ENCODE results near the gene CCDC85A.

CCDC85A gene

GRCh38 chr2:56285224-56285623 lies 101.4 kb downstream of the CCDC85A start:
- no peaks in the 10 kb centered on the region for H3K4me1 ChIP-seq (ENCODE audit: insufficient read depth, low read length)
- 97% methylated on average over 3 of the region's 5 CpGs for WGBS
- H3K27me3 ChIP-seq (ENCODE audit: insufficient read depth, low read length) = no peaks in the 10 kb centered on the region
- no peak overlapping the region for H3K4me3 ChIP-seq (ENCODE audit: low read length)
- no peaks in the 10 kb centered on the region for H3K36me3 ChIP-seq (ENCODE audit: insufficient read depth, low read length)
- H3K27ac ChIP-seq (ENCODE audit: low read depth, low read length) = no peak overlapping the region
- no peak overlapping the region for H3K9ac ChIP-seq (ENCODE audit: low read depth, low read length)
- no peaks in the 10 kb centered on the region for H3K9me3 ChIP-seq (ENCODE audit: insufficient read depth, low read depth, low read length)

GRCh38 chr2:56286936-56287335 lies 103.1 kb downstream of the CCDC85A start:
- peaks cover 5% of the 10 kb centered on the region; the same call in 1 of the 2 replicates for H3K4me1 ChIP-seq (ENCODE audit: insufficient read depth, low read length)
- no peaks in the 10 kb centered on the region for H3K9me3 ChIP-seq (ENCODE audit: insufficient read depth, low read depth, low read length)
- H3K27me3 ChIP-seq (ENCODE audit: insufficient read depth, low read length) = no peaks in the 10 kb centered on the region
- no peak overlapping the region for H3K4me3 ChIP-seq (ENCODE audit: low read length)
- H3K27ac ChIP-seq (ENCODE audit: low read depth, low read length) = no peak overlapping the region
- H3K9ac ChIP-seq (ENCODE audit: low read depth, low read length) = no peak overlapping the region
- 88% methylated on average over 2 of the region's 2 CpGs for WGBS
- H3K36me3 ChIP-seq (ENCODE audit: insufficient read depth, low read length) = no peaks in the 10 kb centered on the region

DNA sequence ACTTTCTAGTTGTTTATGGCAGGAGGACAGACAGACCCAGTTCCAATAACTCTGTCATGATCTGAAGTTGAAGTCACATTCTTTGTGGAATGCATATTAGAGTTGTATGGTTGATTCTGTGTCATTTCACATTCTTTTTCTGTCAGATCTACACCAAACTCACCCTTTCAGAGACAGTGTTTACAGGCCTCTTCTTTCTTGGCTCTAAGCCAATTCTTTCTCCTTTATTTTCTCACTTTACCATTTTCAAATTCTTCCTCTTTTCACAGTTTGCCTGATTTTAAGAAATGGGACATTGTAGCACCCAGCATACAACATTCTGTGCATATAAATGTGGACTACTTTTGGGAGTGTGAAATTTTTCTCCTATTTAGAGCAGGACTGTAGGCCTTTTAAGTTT lies 103.7 kb downstream of the CCDC85A start:
- H3K27me3 ChIP-seq (ENCODE audit: insufficient read depth, low read length) = no peaks in the 10 kb centered on the region
- peaks cover 5% of the 10 kb centered on the region; the same call in 1 of the 2 replicates for H3K4me1 ChIP-seq (ENCODE audit: insufficient read depth, low read length)
- H3K9me3 ChIP-seq (ENCODE audit: insufficient read depth, low read depth, low read length) = no peaks in the 10 kb centered on the region
- no peak overlapping the region for H3K4me3 ChIP-seq (ENCODE audit: low read length)
- no peak overlapping the region for H3K9ac ChIP-seq (ENCODE audit: low read depth, low read length)
- no peaks in the 10 kb centered on the region for H3K36me3 ChIP-seq (ENCODE audit: insufficient read depth, low read length)
- no peak overlapping the region for H3K27ac ChIP-seq (ENCODE audit: low read depth, low read length)

DNA sequence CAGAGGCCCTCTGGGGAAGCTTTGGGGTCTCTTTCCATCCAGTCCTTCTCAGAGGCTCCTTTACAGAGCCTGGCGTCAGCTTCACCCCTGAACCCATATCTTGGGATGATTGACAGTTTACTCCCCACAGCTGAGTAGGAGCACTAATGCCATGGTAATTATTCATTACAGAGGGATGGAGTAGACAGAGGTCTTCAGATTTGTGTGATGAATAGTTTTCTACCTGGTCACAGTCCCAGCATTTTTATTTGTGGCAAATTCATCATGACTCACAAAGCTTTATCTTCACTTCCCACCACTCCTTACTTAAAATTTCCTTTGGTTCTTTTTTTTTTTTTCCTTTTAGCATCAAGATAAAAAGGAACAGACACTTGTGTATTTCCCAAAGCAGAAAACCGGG lies 104.2 kb downstream of the CCDC85A start:
- peaks cover 5% of the 10 kb centered on the region; the same call in 1 of the 2 replicates for H3K4me1 ChIP-seq (ENCODE audit: insufficient read depth, low read length)
- no peak overlapping the region for H3K4me3 ChIP-seq (ENCODE audit: low read length)
- WGBS = 100% methylated on average over 1 of the region's 2 CpGs
- no peak overlapping the region for H3K9ac ChIP-seq (ENCODE audit: low read depth, low read length)
- H3K27me3 ChIP-seq (ENCODE audit: insufficient read depth, low read length) = no peaks in the 10 kb centered on the region
- no peak overlapping the region for H3K27ac ChIP-seq (ENCODE audit: low read depth, low read length)
- no peaks in the 10 kb centered on the region for H3K36me3 ChIP-seq (ENCODE audit: insufficient read depth, low read length)
- H3K9me3 ChIP-seq (ENCODE audit: insufficient read depth, low read depth, low read length) = no peaks in the 10 kb centered on the region

GRCh38 chr2:56288838-56289580 lies 105.2 kb downstream of the CCDC85A start:
- no peak overlapping the region for H3K4me3 ChIP-seq (ENCODE audit: low read length)
- H3K36me3 ChIP-seq (ENCODE audit: insufficient read depth, low read length) = no peaks in the 10 kb centered on the region
- WGBS = 95% methylated on average over 2 of the region's 2 CpGs
- no peaks in the 10 kb centered on the region for H3K9me3 ChIP-seq (ENCODE audit: insufficient read depth, low read depth, low read length)
- H3K27ac ChIP-seq (ENCODE audit: low read depth, low read length) = no peak overlapping the region
- no peaks in the 10 kb centered on the region for H3K27me3 ChIP-seq (ENCODE audit: insufficient read depth, low read length)
- H3K9ac ChIP-seq (ENCODE audit: low read depth, low read length) = no peak overlapping the region
- peaks cover 5% of the 10 kb centered on the region; the same call in 1 of the 2 replicates for H3K4me1 ChIP-seq (ENCODE audit: insufficient read depth, low read length)

- 80% methylated on average over 5 of the region's 5 CpGs for WGBS
- peaks cover 5% of the 10 kb centered on the region; the same call in 1 of the 2 replicates for H3K4me1 ChIP-seq (ENCODE audit: insufficient read depth, low read length)
- H3K9ac ChIP-seq (ENCODE audit: low read depth, low read length) = no peak overlapping the region
- no peak overlapping the region for H3K27ac ChIP-seq (ENCODE audit: low read depth, low read length)
- H3K36me3 ChIP-seq (ENCODE audit: insufficient read depth, low read length) = no peaks in the 10 kb centered on the region
- H3K4me3 ChIP-seq (ENCODE audit: low read length) = no peak overlapping the region
- H3K9me3 ChIP-seq (ENCODE audit: insufficient read depth, low read depth, low read length) = no peaks in the 10 kb centered on the region
- no peaks in the 10 kb centered on the region for H3K27me3 ChIP-seq (ENCODE audit: insufficient read depth, low read length)
Observed at GRCh38 chr2:56291711-56292110, 107.9 kb downstream of the CCDC85A start.

DNA sequence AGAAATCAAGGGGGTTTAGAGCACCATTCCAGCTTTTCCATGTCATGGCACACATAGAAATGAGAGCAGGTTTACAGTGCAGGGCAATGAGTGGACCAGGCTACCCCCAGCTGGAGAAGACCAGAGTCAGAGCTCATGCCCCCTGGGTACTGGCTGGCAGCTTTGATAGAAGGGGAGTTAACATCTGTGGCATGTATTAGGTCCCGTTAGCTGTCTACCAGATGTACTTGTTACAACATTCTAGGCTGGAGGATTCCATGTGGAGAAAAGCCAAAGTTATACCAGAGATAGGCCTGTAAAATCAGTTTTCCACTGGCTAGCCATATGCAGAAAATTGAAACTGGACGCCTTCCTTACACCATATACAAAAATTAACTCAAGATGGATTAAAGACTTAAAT lies 109.2 kb downstream of the CCDC85A start:
- 95% methylated on average over 2 of the region's 2 CpGs for WGBS
- Histone ChIP-seq H3K4me3 (ENCODE audit: low read length) (no peak overlapping the region), H3K4me1 (ENCODE audit: insufficient read depth, low read length) (peaks cover 5% of the 10 kb centered on the region; the same call in 1 of the 2 replicates), H3K27ac (ENCODE audit: low read depth, low read length) (no peak overlapping the region), H3K27me3 (ENCODE audit: insufficient read depth, low read length) (no peaks in the 10 kb centered on the region), H3K9ac (ENCODE audit: low read depth, low read length) (no peak overlapping the region), H3K9me3 (ENCODE audit: insufficient read depth, low read depth, low read length) (no peaks in the 10 kb centered on the region), H3K36me3 (ENCODE audit: insufficient read depth, low read length) (no peaks in the 10 kb centered on the region)

- H3K4me3 ChIP-seq (ENCODE audit: low read length) = no peak overlapping the region
- H3K4me1 ChIP-seq (ENCODE audit: insufficient read depth, low read length) = peaks cover 8% of the 10 kb centered on the region; the same call in 1 of the 2 replicates
- no peak overlapping the region for H3K27ac ChIP-seq (ENCODE audit: low read depth, low read length)
- no peaks in the 10 kb centered on the region for H3K9me3 ChIP-seq (ENCODE audit: insufficient read depth, low read depth, low read length)
- no peaks in the 10 kb centered on the region for H3K36me3 ChIP-seq (ENCODE audit: insufficient read depth, low read length)
- 94% methylated on average over 3 of the region's 3 CpGs for WGBS
- no peak overlapping the region for H3K9ac ChIP-seq (ENCODE audit: low read depth, low read length)
- H3K27me3 ChIP-seq (ENCODE audit: insufficient read depth, low read length) = no peaks in the 10 kb centered on the region
Observed at GRCh38 chr2:56295666-56296065, 111.9 kb downstream of the CCDC85A start.

- Histone ChIP-seq H3K4me1 (ENCODE audit: insufficient read depth, low read length) (peaks cover 5% of the 10 kb centered on the region; the same call in 1 of the 2 replicates), H3K27ac (ENCODE audit: low read depth, low read length) (no peak overlapping the region), H3K9me3 (ENCODE audit: insufficient read depth, low read depth, low read length) (no peaks in the 10 kb centered on the region), H3K9ac (ENCODE audit: low read depth, low read length) (no peak overlapping the region), H3K36me3 (ENCODE audit: insufficient read depth, low read length) (no peaks in the 10 kb centered on the region), H3K27me3 (ENCODE audit: insufficient read depth, low read length) (no peaks in the 10 kb centered on the region), H3K4me3 (ENCODE audit: low read length) (no peak overlapping the region)
- 93% methylated on average over 3 of the region's 3 CpGs for WGBS
Observed at GRCh38 chr2:56297671-56298070, 113.9 kb downstream of the CCDC85A start.

GRCh38 chr2:56299171-56299691 lies 115.4 kb downstream of the CCDC85A start:
- WGBS = 88% methylated on average over 3 of the region's 3 CpGs
- H3K4me1 ChIP-seq (ENCODE audit: insufficient read depth, low read length) = peaks cover 5% of the 10 kb centered on the region; the same call in 1 of the 2 replicates
- no peak overlapping the region for H3K27ac ChIP-seq (ENCODE audit: low read depth, low read length)
- H3K9ac ChIP-seq (ENCODE audit: low read depth, low read length) = no peak overlapping the region
- H3K9me3 ChIP-seq (ENCODE audit: insufficient read depth, low read depth, low read length) = no peaks in the 10 kb centered on the region
- no peaks in the 10 kb centered on the region for H3K27me3 ChIP-seq (ENCODE audit: insufficient read depth, low read length)
- no peak overlapping the region for H3K4me3 ChIP-seq (ENCODE audit: low read length)
- H3K36me3 ChIP-seq (ENCODE audit: insufficient read depth, low read length) = no peaks in the 10 kb centered on the region

DNA sequence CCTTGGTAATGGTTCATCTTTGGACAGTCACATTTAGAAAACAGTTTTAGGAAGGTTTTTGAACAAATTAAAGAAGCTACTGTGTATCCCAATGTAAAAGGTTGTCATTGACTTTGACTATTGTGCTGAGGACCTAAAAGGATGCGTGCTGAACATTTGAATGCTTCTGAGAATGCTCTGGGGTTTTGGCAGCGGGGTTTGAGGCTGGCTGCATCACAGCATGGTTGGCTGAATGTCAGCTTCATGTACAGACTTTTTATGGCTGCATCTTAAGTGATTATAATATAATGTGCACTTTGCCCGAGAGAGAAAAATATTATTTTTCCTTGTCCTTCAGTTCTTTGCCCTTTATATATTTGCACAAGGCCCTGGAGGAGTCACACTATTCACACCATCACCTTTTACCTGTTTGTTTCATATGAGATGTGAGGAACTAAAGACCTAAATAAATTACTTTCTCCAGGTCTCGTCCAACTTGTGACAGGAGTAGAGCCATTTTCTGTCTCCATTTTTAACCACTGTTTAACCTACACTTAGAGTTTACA lies 125.9 kb downstream of the CCDC85A start:
- no peak overlapping the region for H3K27ac ChIP-seq (ENCODE audit: low read depth, low read length)

More for the DNA sequence above, 125.9 kb downstream of the CCDC85A start:
- no peak overlapping the region for H3K9ac ChIP-seq (ENCODE audit: low read depth, low read length)
- no peaks in the 10 kb centered on the region for H3K4me1 ChIP-seq (ENCODE audit: insufficient read depth, low read length)
- no peaks in the 10 kb centered on the region for H3K9me3 ChIP-seq (ENCODE audit: insufficient read depth, low read depth, low read length)
- H3K4me3 ChIP-seq (ENCODE audit: low read length) = no peak overlapping the region
- WGBS = 94% methylated on average over 3 of the region's 4 CpGs
- H3K27me3 ChIP-seq (ENCODE audit: insufficient read depth, low read length) = no peaks in the 10 kb centered on the region
- H3K36me3 ChIP-seq (ENCODE audit: insufficient read depth, low read length) = no peaks in the 10 kb centered on the region

Measured in HUES64 (cell line).